HL-60 (cell line): ENCODE data around the gene EFCAB14.

Experiments
- DNase-seq, 2 experiments: peaks; one replicate each; pipeline ENCODE4 v3.0.0-alpha.2; 2010 to 2020; ENCODE audit warnings: low read depth in 1 of 2, low spot score in 1 of 2
- H3K27ac ChIP-seq: fragments of 250-450 bp; sonication (Bioruptor Pico); replicated peaks from 2 replicates; pipeline ENCODE4 v1.5.1; 2020; ENCODE audit warnings: mild to moderate bottlenecking, moderate library complexity
- H3K27me3 ChIP-seq: fragments of 250-450 bp; sonication (Bioruptor Pico); 2 replicates; pipeline ENCODE4 v1.5.1; 2021; ENCODE audit warnings: mild to moderate bottlenecking, moderate library complexity; ENCODE audit not compliant: insufficient read depth, poor library complexity, severe bottlenecking
- H3K4me3 ChIP-seq: replicated peaks from 2 replicates; pipeline ENCODE4 v1.5.1; 2011; ENCODE audit warnings: mild to moderate bottlenecking, control low read depth, low read length; ENCODE audit not compliant: insufficient read depth
- GABPA ChIP-seq: IDR thresholded peaks from 2 replicates; pipeline ENCODE4 v1.6.1; 2012; ENCODE audit warnings: low read depth
- POLR2AphosphoS5 ChIP-seq: IDR thresholded peaks from 2 replicates; pipeline ENCODE4 v1.6.1; 2012; ENCODE audit warnings: low read depth
- SPI1 ChIP-seq: IDR thresholded peaks from 2 replicates; pipeline ENCODE4 v1.6.1; 2012; ENCODE audit warnings: low read depth, mild to moderate bottlenecking, borderline replicate concordance
- TF ChIP-seq, protein P1 (sequence below): IDR thresholded peaks from 2 replicates; pipeline ENCODE4 v1.6.1; 2012; ENCODE audit warnings: low read depth; ENCODE audit not compliant: insufficient replicate concordance
- TF ChIP-seq, protein P2 (sequence below): IDR thresholded peaks from one replicate; pipeline ENCODE4 v1.5.1; 2011; ENCODE audit warnings: low read length, control low read depth, inconsistent platforms; ENCODE audit not compliant: insufficient read depth

EFCAB14 gene

DNA sequence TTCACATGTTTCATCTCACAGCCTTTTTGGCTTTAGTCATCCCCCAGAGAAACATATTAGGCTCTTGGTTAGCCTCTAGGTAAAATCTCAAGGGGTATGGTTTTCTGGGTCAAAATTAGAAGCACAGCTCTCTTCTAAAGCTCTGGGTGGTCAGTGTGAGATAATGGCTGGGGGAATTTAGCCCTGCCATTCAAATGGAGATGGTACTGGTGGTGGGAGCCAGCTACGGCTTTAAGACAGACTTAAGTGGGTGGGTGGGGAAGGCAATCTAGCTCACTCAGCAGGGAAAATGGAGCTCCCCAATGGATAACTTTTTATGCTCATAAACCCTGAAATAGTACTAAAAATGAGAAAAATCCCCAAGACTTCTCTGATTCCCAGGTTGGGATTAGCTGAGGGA lies 41.6 kb downstream of the EFCAB14 start:
- no peak overlapping the region for H3K4me3 ChIP-seq
- H3K27ac ChIP-seq, result no peak overlapping the region
- no peak for DNase-seq
- H3K27me3 ChIP-seq, result no peaks in the 10 kb centered on the region
- TF ChIP-seq, protein P1, sequence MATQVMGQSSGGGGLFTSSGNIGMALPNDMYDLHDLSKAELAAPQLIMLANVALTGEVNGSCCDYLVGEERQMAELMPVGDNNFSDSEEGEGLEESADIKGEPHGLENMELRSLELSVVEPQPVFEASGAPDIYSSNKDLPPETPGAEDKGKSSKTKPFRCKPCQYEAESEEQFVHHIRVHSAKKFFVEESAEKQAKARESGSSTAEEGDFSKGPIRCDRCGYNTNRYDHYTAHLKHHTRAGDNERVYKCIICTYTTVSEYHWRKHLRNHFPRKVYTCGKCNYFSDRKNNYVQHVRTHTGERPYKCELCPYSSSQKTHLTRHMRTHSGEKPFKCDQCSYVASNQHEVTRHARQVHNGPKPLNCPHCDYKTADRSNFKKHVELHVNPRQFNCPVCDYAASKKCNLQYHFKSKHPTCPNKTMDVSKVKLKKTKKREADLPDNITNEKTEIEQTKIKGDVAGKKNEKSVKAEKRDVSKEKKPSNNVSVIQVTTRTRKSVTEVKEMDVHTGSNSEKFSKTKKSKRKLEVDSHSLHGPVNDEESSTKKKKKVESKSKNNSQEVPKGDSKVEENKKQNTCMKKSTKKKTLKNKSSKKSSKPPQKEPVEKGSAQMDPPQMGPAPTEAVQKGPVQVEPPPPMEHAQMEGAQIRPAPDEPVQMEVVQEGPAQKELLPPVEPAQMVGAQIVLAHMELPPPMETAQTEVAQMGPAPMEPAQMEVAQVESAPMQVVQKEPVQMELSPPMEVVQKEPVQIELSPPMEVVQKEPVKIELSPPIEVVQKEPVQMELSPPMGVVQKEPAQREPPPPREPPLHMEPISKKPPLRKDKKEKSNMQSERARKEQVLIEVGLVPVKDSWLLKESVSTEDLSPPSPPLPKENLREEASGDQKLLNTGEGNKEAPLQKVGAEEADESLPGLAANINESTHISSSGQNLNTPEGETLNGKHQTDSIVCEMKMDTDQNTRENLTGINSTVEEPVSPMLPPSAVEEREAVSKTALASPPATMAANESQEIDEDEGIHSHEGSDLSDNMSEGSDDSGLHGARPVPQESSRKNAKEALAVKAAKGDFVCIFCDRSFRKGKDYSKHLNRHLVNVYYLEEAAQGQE, result no peak
- TF ChIP-seq, protein P2, sequence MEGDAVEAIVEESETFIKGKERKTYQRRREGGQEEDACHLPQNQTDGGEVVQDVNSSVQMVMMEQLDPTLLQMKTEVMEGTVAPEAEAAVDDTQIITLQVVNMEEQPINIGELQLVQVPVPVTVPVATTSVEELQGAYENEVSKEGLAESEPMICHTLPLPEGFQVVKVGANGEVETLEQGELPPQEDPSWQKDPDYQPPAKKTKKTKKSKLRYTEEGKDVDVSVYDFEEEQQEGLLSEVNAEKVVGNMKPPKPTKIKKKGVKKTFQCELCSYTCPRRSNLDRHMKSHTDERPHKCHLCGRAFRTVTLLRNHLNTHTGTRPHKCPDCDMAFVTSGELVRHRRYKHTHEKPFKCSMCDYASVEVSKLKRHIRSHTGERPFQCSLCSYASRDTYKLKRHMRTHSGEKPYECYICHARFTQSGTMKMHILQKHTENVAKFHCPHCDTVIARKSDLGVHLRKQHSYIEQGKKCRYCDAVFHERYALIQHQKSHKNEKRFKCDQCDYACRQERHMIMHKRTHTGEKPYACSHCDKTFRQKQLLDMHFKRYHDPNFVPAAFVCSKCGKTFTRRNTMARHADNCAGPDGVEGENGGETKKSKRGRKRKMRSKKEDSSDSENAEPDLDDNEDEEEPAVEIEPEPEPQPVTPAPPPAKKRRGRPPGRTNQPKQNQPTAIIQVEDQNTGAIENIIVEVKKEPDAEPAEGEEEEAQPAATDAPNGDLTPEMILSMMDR, result no peak
- TF ChIP-seq POLR2AphosphoS5, result no peak
- no peak for TF ChIP-seq GABPA
- TF ChIP-seq SPI1, result no peak

GRCh38 chr1:46676531-46676930 lies 42.4 kb downstream of the EFCAB14 start:
- DNase-seq, result no peak

GRCh38 chr1:46675549-46676314 lies 43.2 kb downstream of the EFCAB14 start:
- Histone ChIP-seq H3K27me3 (no peaks in the 10 kb centered on the region), H3K4me3 (no peak overlapping the region), H3K27ac (no peak overlapping the region)
- TF ChIP-seq, protein P2, result no peak
- TF ChIP-seq POLR2AphosphoS5 (no peak), SPI1 (no peak), GABPA (no peak)
- TF ChIP-seq, protein P1, result no peak
- no peak for DNase-seq

More at GRCh38 chr1:46676531-46676930, 42.4 kb downstream of the EFCAB14 start:
- TF ChIP-seq, protein P2, result no peak
- TF ChIP-seq, protein P1, result no peak
- TF ChIP-seq POLR2AphosphoS5 (no peak), SPI1 (no peak), GABPA (no peak)
- Histone ChIP-seq H3K27me3 (no peaks in the 10 kb centered on the region), H3K27ac (no peak overlapping the region), H3K4me3 (no peak overlapping the region)
